ENCODE data around the gene ERCC8. TPM values are rescaled to one million over a fixed set of nuclear protein-coding genes. Genes with fewer than 3 reads are reported as not detected.

The ERCC8 gene, protein sequence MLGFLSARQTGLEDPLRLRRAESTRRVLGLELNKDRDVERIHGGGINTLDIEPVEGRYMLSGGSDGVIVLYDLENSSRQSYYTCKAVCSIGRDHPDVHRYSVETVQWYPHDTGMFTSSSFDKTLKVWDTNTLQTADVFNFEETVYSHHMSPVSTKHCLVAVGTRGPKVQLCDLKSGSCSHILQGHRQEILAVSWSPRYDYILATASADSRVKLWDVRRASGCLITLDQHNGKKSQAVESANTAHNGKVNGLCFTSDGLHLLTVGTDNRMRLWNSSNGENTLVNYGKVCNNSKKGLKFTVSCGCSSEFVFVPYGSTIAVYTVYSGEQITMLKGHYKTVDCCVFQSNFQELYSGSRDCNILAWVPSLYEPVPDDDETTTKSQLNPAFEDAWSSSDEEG
- total RNA-seq (2013; cell fraction: nucleolus; rRNA removed) = 50.1 and 67.6 TPM in 2 replicates
- total RNA-seq (2014; rRNA removed) (16.1 and 20.3 TPM in 2 replicates), total RNA-seq (2014; rRNA removed; fragmentation: Illumina TruSeq; extraction: Trizol) (20.9 and 21.7 TPM in 2 replicates), total RNA-seq (2021) (11.9 and 12.4 TPM in 2 replicates), polyA plus RNA-seq (2011; rRNA removed) (19.4 and 25.6 TPM in 2 replicates), polyA plus RNA-seq (2014; fragmentation: Illumina TruSeq; extraction: Trizol) (13.9 and 17.1 TPM in 2 replicates), polyA plus RNA-seq (2014; fragmentation: Nextera tagmentation; extraction: Ambion mirVana) (10 to 100 TPM; 16.8 to 31.2 TPM), polyA plus RNA-seq (2014; rRNA removed) (9.2 and 10.4 TPM in 2 replicates), polyA plus RNA-seq (2016; fragmentation: Nextera tagmentation; extraction: Ambion mirVana) (10 to 100 TPM; 15.2 to 16.8 TPM), polyA minus RNA-seq (2011; rRNA and poly(A)+ RNA removed) (18.4 and 27.4 TPM in 2 replicates), Bru-seq, nascent RNA (percentile 68 among the genes with signal in this experiment), BruChase-seq, experiment 1, labeled RNA remaining after a 6-hour chase (percentile 67 among the genes with signal in this experiment), BruChase-seq, experiment 2, labeled RNA remaining after a 2-hour chase (percentile 68 among the genes with signal in this experiment)
- 4.5 TPM for polyA plus RNA-seq (2011; ENCODE audit: low read depth)
- 8.8 and 11.9 TPM in 2 replicates for polyA plus RNA-seq (2011; cell fraction: cytosol; rRNA removed)
- 11.4 and 12.4 TPM in 2 replicates for polyA plus RNA-seq (2011; cell fraction: nucleus; rRNA removed)
- polyA plus RNA-seq (2012) = 4.1 and 6.1 TPM in 2 replicates
- polyA minus RNA-seq (2011; cell fraction: cytosol; rRNA and poly(A)+ RNA removed) = 7.6 and 10.4 TPM in 2 replicates
- polyA minus RNA-seq (2011; cell fraction: nucleus; rRNA and poly(A)+ RNA removed) = 12.9 and 22.4 TPM in 2 replicates
- long read RNA-seq, experiment 1, transcript ERCC8-201 (12 exons, 2,017 nt) = major isoform, 5 of 12 reads
- long read RNA-seq, experiment 1, partial matches to known transcripts = 1 of 12 reads
- long read RNA-seq, experiment 1, other reads (novel, unspliced or antisense) = 6 of 12 reads
- long read RNA-seq, experiment 2, transcript ERCC8-201 (12 exons, 2,017 nt) = major isoform, 35 of 67 reads
- long read RNA-seq, experiment 2, transcript ERCC8-208 (6 exons, 881 nt) = minor isoform, 5 of 67 reads
- long read RNA-seq, experiment 2, partial matches to known transcripts = 9 of 67 reads
- long read RNA-seq, experiment 2, other reads (novel, unspliced or antisense) = 18 of 67 reads

DNA sequence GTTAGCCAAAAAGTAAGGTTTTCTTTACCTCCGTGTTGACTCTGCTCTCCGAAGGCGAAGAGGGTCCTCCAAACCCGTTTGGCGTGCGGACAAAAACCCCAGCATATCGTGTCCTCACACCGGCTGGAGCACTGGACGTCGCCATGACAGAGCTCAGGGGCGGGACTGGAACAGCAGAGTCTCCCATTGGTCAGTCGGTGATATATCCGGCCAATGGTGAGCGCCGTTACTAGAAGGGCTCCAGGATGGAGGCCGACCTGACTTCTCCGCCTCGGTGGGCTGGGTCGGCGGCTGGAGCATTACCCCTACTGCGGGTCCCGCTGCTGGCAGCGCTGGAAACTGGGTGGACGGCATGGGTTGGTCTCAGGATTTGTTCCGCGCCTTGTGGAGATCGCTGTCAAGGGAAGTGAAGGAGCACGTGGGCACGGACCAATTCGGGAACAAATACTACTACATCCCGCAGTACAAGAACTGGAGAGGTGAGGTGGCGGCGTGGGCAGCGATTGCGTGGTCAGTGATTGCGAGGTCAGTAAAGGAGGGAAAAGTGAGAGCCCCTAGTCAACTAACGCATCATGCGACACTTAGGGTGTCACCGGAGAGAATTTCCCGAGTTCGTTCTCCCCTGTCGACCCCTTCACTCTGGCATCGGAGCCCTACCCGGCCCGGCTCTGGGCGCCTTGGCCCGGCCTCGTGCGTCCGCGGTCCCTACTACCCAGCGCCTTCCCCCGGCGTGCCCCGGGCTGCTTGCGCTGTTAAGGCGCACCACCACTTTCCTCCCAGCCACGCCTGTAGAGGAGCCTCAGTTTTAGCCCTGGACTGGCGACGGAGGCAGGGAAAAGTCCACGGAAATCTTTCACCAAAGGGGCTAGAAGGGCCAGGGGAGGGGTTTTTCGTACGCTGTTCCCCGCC is at the start of gene ERCC8, which contains the start of gene NDUFAF2:
Gene ERCC8, minus strand, starts transcription at position 167 of the 909 bp plus-strand sequence. Its CDS starts 62 bp downstream, at position 105.
Gene NDUFAF2, plus strand, starts transcription at position 302 of the 909 bp plus-strand sequence. Its CDS starts 51 bp downstream, at position 353.
- H3K27me3 ChIP-seq (replicated peaks in 1 of 2; ENCODE audit: control insufficient read depth in 2 of 2, insufficient read depth in 2 of 2, low read length in 1 of 2) = no peaks in the 10 kb centered on the region
- H3K27ac ChIP-seq (ENCODE audit: control insufficient read depth, insufficient read depth) = peak within 1 kb of the TSS; percentile 83
- ATAC-seq (peak; percentile 98), FAIRE-seq (peak; percentile 93), DNase-seq (ENCODE audit: low read depth, low spot score) (peak; percentile 73)
- ChIA-PET POLR2A (no interaction called here), SMC1A (ENCODE audit: uncharacterized antibody, unreplicated experiment) (interaction anchor here (0.5 to 2.0 kb wide), 7 partner anchors 9 to 1145 kb away, joined by 3 to 6 read pairs (median 4); no protein-coding TSS in a partner anchor), RAD21 (ENCODE audit: unreplicated experiment) (interaction anchor here (1.7 kb wide), 1 partner anchor 14 kb away, joined by 6 read pairs; no protein-coding TSS in a partner anchor), CTCF (interaction anchor here (1.4 to 3.2 kb wide), 2 partner anchors 14 to 16 kb away, joined by 3 to 18 read pairs; no protein-coding TSS in a partner anchor)
- intact Hi-C loops (cut with micrococcal nuclease; ENCODE audit: unreplicated experiment) (loop anchor here (5.0 kb wide), 3 partner anchors 248 to 643 kb away; partner anchors contain the start of gene ZSWIM6), in situ Hi-C loops (cut with MboI) (loop anchor here (25.0 kb wide), 1 partner anchor 258 kb away; no protein-coding TSS in a partner anchor)
- no peaks in the 10 kb centered on the region for H3K4me1 ChIP-seq (ENCODE audit: control insufficient read depth, insufficient read depth, low read length)
- H2AFZ ChIP-seq (ENCODE audit: control insufficient read depth, low read depth, low read length) = peak within 1 kb of the TSS; percentile 88
- H4K20me1 ChIP-seq (ENCODE audit: control insufficient read depth, insufficient read depth) = no peaks in the 10 kb centered on the region
- WGBS (ENCODE audit: insufficient coverage, insufficient replicate concordance, low lambda C conversion rate, missing lambda C conversion rate) = 2% methylated on average over 64 of the region's 64 CpGs
- TSS peak; percentile 75 for BruUV-seq (replicated peaks)
- H3K4me2 ChIP-seq (ENCODE audit: control insufficient read depth, insufficient read depth) = peak within 1 kb of the TSS; percentile 93
- no peaks in the 10 kb centered on the region; the same call in 1 of the 3 replicates for H3K9me3 ChIP-seq (replicated peaks; ENCODE audit: control insufficient read depth, insufficient read depth, low read length)
- H3K36me3 ChIP-seq (ENCODE audit: control insufficient read depth in 2 of 2, insufficient read depth in 2 of 2, low read length in 1 of 2) = no peaks in the 10 kb centered on the region; a peak in 1 of 4 replicates
- peaks cover 53% of the 10 kb centered on the region for H3K79me2 ChIP-seq (ENCODE audit: control insufficient read depth, insufficient read depth, low read length)
- peak within 1 kb of the TSS; percentile 98 for H3K4me3 ChIP-seq
- peak within 1 kb of the TSS; percentile 82 for H3K9ac ChIP-seq (ENCODE audit: control insufficient read depth, insufficient read depth, low read length)
- TF ChIP-seq CBX3 (IDR thresholded peaks at IDR 0.05; ENCODE audit: borderline replicate concordance, low read depth) (no peak), BRCA1 (IDR thresholded peaks at IDR 0.05; ENCODE audit: low read depth, low read length) (no peak), JUND (IDR thresholded peaks at IDR 0.05; ENCODE audit: low read depth, low read length) (no peak), NBN (IDR thresholded peaks at IDR 0.05) (no peak), IKZF1 (conservative IDR thresholded peaks at IDR 0.05) (peak; percentile 53; the same call in 1 of the 2 replicates), SRF (IDR thresholded peaks at IDR 0.05; ENCODE audit: low read depth in 2 of 2, low read length in 2 of 2) (no peak), CREM (IDR thresholded peaks at IDR 0.05; ENCODE audit: low read depth) (peak; percentile 15; the same call in 1 of the 2 replicates), MTA3 (IDR thresholded peaks at IDR 0.05; ENCODE audit: borderline replicate concordance, low read length) (no peak; the same call in 1 of the 2 replicates), ZZZ3 (IDR thresholded peaks at IDR 0.05; ENCODE audit: control insufficient read depth, insufficient read length, low read depth) (no peak), SREBF2 (IDR thresholded peaks at IDR 0.05; ENCODE audit: low read length) (no peak), BCL11A (IDR thresholded peaks at IDR 0.05; ENCODE audit: low read depth, low read length) (no peak), EP300 (IDR thresholded peaks at IDR 0.05; ENCODE audit: borderline replicate concordance in 1 of 2, control insufficient read depth in 1 of 2, low read depth in 2 of 2, low read length in 2 of 2) (no peak), ASH2L (IDR thresholded peaks at IDR 0.05; ENCODE audit: borderline replicate concordance, low read depth) (peak; percentile 85; the same call in 1 of the 2 replicates), ZSCAN29 (IDR thresholded peaks at IDR 0.05) (no peak), SIX5 (IDR thresholded peaks at IDR 0.05; ENCODE audit: low read depth, low read length, severe bottlenecking) (peak; percentile 26)
